Right atrium auricular region (tissue), 2 donors: ENCODE measurements around the gene PGAP3. TPM values are rescaled to one million over a fixed set of nuclear protein-coding genes. Genes with fewer than 3 reads are reported as not detected.

ENCODE experiments used
- DNase-seq: peaks from one replicate; pipeline ENCODE4 v3.0.0-alpha.2; 2019; ENCODE audit warnings: low spot score
- H3K27ac ChIP-seq, 2 donors: fragments of 200-600 bp; sonication (generic); 1 replicate in 1 of 2; 2 replicates in 1 of 2; pipeline ENCODE4 v1.5.1; 2016 to 2019
- H3K27me3 ChIP-seq, 2 donors: fragments of 200-600 bp; sonication (generic); one replicate each; pipeline versions ENCODE4 v1.5.1 to v1.6.0; 2017 to 2019
- H3K36me3 ChIP-seq: fragments of 200-600 bp; sonication (generic); one replicate; pipeline ENCODE4 v1.5.1; 2016
- H3K4me1 ChIP-seq, 2 donors: fragments of 200-600 bp; sonication (generic); one replicate each; pipeline versions ENCODE4 v1.5.1 to v1.6.0; 2017 to 2019
- H3K4me3 ChIP-seq, 2 donors: fragments of 200-600 bp; sonication (generic); 1 replicate in 1 of 2; 2 replicates in 1 of 2; pipeline ENCODE4 v1.5.1; 2017 to 2019; ENCODE audit warnings: mild to moderate bottlenecking in 1 of 2, moderate library complexity in 1 of 2
- H3K9me3 ChIP-seq, 2 donors: fragments of 200-600 bp; sonication (generic); one replicate each; pipeline ENCODE4 v1.5.1; 2019
- CTCF ChIP-seq, 2 donors: fragments of 200-600 bp; sonication (generic); IDR thresholded peaks; one replicate each; pipeline ENCODE4 v1.5.1; 2019; ENCODE audit warnings: antibody characterized with exemption in 2 of 2
- total RNA-seq, 2 donors: library from RNA; depleted of rRNA; stranded (reverse); fragments of >200 nt; gene quantifications; one replicate each; pipeline ENCODE4 v1.1.0, GENCODE V29; 2016

Gene PGAP3
- total RNA-seq, 2 donors from 2014 or later: 14.0 to 21.6 TPM

GRCh38 chr17:39658346-39658745 is 29.5 kb downstream of the PGAP3 start:
- DNase-seq: no peak
- Histone ChIP-seq H3K4me3 (no peak overlapping the region), H3K4me1 (peaks cover 0 to 71% of the 10 kb centered on the region in 2 donors), H3K36me3 (peaks cover 25% of the 10 kb centered on the region), H3K9me3 (no peaks in the 10 kb centered on the region), H3K27me3 (no peaks in the 10 kb centered on the region), H3K27ac (peak overlapping the region; percentile 89 to 96)
- no peak for TF ChIP-seq CTCF (IDR thresholded peaks at IDR 0.05)

- H3K27me3 ChIP-seq: no peaks in the 10 kb centered on the region
- H3K4me3 ChIP-seq: no peak overlapping the region
- DNase-seq: no peak
- H3K4me1 ChIP-seq: peaks cover 0 to 57% of the 10 kb centered on the region in 2 donors
- peaks cover 8% of the 10 kb centered on the region for H3K36me3 ChIP-seq
- no peak overlapping the region for H3K27ac ChIP-seq
- H3K9me3 ChIP-seq: no peaks in the 10 kb centered on the region
- TF ChIP-seq CTCF (IDR thresholded peaks at IDR 0.05): no peak
Measured at GRCh38 chr17:39655105-39655504, 32.8 kb downstream of the PGAP3 start.

- no peaks in the 10 kb centered on the region for H3K27me3 ChIP-seq
- H3K9me3 ChIP-seq: no peaks in the 10 kb centered on the region
- no peak overlapping the region for H3K27ac ChIP-seq
- peaks cover 7% of the 10 kb centered on the region for H3K36me3 ChIP-seq
- H3K4me3 ChIP-seq: no peak overlapping the region
- DNase-seq: no peak
- peak; percentile 66 to 78 for TF ChIP-seq CTCF (IDR thresholded peaks at IDR 0.05)
- H3K4me1 ChIP-seq: peaks cover 0 to 44% of the 10 kb centered on the region in 2 donors
Measured at GRCh38 chr17:39653662-39654331, 34.1 kb downstream of the PGAP3 start.

- H3K27ac ChIP-seq: no peak overlapping the region
- peaks cover 0 to 39% of the 10 kb centered on the region in 2 donors for H3K4me1 ChIP-seq
- peaks cover 3% of the 10 kb centered on the region for H3K36me3 ChIP-seq
- TF ChIP-seq CTCF (IDR thresholded peaks at IDR 0.05): no peak
- no peaks in the 10 kb centered on the region for H3K9me3 ChIP-seq
- H3K4me3 ChIP-seq: no peak overlapping the region
- H3K27me3 ChIP-seq: no peaks in the 10 kb centered on the region
- no peak for DNase-seq
Measured at GRCh38 chr17:39653316-39653661, 34.6 kb downstream of the PGAP3 start.

- no peaks in the 10 kb centered on the region for H3K36me3 ChIP-seq
- H3K4me1 ChIP-seq: peaks cover 0 to 36% of the 10 kb centered on the region in 2 donors
- no peaks in the 10 kb centered on the region for H3K27me3 ChIP-seq
- TF ChIP-seq CTCF (IDR thresholded peaks at IDR 0.05): no peak
- DNase-seq: no peak
- H3K4me3 ChIP-seq: no peak overlapping the region
- no peak overlapping the region for H3K27ac ChIP-seq
- H3K9me3 ChIP-seq: no peaks in the 10 kb centered on the region
Measured at GRCh38 chr17:39652587-39653315, 35.1 kb downstream of the PGAP3 start.
